ENCODE results near the gene MIB1.

Gene MIB1

DNA sequence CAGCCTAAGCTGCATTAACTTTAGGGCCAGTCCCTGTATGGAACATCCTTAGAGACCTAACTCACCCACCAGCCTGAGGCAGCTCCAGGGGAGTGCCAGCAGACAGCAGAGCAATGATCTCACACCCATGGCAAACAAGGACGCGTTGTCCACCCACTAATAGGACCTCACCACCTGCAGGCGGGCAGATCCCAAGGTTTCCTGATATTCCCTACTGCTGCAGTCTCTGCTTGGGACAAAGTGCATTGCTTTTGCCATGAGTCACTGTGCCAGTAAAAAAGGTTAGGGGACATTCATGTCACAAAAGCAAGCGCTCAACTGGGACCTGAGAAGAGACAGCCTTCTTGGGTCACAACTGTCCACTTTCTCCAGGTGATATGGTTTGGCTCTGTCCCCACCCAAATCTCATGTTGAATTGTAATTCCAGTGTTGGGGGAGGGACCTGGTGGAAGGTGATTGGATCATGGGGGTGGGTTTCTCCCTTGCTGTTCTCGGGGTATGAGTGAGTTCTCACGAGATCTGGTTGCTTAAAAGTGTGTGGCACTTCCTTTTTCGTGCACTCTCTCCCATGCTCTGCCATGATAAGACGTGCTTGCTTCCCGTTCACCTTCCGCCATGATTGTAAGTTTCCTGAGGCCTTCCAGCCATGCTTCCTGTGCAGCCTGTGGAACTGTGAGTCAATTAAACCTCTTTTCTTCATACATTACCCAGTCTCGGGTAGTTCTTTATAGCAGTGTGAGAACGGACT is 160.2 kb downstream of the MIB1 start:
- no peak for DNase-seq

DNA sequence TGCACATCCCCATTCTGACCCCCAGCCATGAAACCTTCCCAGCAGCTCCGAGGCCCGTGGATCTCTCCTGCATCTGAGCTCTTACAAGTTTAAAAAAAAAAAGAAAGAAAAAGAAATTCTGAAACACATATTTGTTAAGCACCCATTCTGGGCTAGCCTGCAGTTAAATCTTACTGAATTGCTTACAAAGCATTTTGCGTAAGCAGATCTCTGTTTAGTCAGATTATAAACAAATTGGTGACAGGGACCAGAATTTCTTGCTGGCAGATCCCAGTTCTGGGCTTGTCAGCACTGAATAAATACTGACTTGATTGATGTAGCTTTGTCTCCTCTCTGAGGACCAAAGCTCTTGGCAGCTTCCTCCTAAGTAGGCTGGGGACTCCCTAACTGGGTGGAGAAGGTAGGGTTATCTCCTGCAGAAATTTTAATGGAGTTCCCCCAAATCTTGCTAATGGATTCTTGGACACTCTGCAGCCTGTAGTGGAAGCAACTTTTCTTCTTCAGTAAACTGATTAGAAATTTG is 160.9 kb downstream of the MIB1 start:
- no peak for DNase-seq

DNA sequence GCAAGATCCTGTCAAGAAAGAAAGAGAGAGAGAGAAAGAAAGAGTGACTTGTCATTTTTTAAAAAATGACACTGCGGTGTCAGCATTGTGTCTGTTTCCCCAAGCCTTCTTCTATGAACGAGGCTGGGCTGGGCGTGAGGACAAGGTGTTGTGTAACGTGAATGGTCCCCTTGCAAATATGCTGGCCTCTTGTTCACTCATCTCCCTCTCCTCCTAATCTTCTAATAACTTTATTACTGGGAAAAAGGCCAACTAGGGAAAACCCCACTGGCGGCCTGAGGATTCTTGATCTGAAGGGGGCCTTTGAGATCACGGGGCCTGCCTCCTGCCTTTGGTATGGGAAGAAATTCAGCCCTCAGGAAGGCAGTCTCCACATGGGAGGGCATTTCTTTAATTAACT is 163.1 kb downstream of the MIB1 start:
- no peak for DNase-seq

DNA sequence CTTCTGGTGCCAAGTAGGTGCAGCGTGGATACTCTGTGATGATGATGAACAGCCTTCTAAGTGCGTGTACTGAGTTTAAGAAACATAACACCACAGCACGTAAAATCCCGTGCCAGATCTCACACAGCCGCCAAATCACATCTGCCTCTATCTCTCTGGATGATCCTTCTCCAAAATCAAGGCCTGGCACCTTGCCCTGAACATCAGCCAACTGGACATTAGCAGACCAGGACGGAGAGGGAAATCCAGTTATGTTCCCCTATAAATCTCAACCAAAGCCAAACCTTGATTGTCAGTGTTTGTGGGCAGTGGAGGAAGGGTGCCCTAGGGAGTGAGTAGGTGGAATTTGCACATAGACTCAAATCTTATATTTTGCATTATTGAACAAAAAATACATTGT is 164.3 kb downstream of the MIB1 start:
- DNase-seq: no peak

DNA sequence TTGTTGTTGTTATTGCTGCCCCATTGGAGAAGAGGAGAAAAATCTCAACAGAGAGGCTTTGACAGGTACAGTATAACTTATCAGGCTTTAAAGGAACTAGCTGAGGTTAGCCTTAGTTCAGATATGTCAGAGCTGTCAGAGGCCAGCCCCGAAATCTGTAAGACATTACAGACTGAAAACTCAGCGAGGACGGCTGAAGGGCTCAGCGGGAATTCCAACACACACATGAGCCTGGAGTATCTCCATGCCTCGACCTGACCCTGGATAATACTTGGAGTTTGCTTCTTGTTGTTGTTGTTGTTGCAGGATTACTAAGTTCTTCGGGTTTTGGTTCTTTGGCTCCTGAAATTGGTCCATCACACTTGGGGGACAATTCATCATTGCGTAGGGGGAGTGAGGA is 166.9 kb downstream of the MIB1 start:
- DNase-seq: no peak

DNA sequence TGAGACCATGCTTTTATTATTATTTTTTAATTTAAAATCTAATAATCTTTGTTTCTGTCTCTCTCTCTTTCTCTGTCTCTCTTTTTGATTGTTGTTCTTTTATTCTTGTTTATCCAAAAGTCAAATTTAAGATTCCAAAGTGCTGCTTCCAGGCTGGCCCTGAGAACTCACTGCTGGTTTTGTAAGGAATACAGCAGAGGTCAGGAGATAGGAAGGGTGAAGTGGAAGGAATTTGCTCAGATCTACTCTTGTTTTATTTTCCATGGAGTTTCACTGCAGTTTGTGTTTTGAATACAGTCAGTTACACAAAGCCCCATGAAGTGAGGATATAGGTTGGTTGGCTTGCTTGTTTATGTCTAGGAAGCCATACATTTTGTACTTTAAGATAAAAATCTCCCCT is 168.1 kb downstream of the MIB1 start:
- DNase-seq: no peak

DNA sequence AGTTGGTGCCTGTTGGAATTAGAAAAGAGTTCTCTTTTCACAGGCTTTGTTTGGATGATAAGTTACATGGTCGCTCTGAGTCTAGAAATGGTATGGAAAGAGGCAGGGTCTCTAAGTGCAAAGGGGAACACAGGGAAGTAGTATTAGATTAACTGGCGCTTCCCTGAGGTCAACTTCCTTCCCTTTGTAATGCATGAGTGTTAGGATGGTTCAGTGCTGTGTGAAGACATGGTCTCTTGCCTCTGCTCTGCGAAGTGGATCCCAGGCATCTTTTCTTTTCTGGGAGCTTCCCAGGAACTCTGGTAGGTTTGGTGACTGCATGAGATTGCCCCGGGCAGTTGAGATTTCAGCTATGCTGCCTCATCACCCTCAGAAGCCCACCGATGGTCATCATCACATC is 170.3 kb downstream of the MIB1 start:
- DNase-seq: no peak

DNA sequence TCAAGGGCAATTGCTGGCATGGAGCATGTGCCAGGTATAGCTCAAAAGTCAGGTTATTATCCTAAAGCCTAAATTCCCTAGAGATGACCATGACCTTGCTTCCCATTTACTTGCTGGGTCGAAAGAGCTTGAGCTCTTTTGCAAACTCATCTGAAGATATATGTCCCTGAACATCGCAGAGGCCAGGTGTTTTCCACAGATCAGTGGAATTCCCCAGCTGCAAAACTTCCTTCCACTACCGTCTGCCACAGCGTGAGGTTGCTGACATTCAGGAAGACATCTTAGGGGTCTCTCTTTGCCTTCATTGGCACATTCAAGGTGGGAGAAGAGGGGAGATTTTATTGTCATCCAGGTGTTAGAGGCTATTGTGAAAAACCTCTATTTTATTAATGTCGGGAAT is 171.0 kb downstream of the MIB1 start:
- DNase-seq: no peak

DNA sequence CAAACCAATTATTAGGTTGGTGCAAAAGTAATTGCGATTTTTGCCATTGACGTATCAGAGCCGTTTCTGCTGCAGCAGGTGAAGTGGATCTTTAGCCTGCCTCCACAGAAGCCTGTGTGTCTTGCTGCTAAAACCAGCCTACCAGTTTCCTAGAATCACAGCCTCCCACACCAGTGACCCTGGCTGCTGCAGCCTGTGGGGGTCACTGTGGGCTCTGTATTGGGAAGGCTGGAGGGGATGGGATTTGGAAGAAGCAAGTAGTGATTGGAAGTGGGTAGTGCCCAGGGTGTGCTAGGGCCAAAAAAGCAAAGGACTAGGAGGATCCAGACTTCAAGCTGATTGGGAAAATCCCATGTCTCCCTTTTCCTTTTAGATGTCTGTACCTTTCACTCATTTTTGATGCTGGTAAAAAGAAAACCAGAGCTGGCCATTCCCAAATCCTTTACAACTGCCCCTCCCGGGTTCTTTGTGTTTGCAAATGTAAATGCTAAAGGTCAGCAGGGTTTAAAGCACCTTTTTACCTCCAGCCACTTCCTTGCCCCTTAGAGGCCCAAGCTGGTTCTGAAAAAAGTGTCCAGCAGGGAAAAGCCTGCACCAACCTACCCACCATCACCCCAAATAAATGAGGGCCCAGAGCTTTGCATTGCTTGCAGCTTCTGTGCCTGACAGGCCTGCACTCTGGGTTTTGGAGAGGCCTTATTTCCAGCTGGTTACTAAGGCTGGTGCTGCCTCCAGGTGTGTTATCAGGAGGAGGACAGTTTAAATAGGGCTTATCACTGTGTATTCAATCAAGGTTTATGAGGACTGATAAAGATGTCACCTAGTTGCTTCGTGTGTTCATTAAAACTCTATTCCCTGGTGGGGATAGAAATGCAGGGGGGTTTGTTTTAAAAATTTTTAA is 172.0 kb downstream of the MIB1 start:
- no peak for DNase-seq

DNA sequence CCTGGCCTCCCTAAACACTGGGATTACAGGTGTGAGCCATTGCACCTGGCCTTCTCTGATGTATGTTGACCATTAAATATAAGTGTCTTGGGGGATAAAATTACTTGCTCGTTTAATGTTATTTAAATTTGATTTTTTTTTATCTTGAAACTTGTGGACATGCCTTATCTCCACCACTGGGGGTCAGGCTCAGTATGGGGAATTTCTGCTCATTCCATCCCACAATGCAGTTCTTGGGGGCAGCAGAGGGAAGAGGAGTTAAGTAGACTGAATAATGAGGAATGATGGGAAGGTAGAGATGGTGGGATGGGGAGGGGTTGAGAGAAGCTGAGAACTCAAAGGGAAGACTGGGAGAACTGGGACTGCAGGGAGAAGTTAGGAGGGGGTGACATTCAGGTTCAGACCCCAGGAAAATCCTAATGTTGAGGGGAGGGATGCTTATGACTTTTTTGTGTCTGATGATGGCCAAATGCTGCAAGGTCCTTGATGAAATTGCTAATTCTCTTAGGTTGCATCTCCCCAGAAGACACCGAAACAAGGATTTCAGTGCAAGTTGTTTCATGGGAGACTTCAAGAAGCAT is 174.2 kb downstream of the MIB1 start:
- DNase-seq: no peak

DNA sequence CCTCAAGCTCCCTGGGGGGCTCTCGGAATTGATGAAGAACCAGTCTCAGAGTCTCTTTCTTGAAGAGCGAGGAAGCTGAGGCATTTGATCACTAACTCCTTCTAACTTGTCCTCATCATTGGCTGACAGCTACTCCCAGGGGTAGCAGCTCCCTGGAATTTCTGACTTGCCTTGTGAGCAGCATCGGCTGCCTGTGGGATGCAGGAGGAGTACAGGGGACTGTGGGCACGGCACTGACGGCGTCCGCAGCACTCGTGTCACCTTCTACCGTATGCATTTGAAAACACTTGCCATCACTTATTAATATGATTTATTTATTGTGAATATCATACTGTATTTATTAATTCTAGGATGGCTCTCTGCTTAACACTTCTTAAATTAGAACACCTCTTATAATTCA is 175.0 kb downstream of the MIB1 start:
- DNase-seq: no peak

DNA sequence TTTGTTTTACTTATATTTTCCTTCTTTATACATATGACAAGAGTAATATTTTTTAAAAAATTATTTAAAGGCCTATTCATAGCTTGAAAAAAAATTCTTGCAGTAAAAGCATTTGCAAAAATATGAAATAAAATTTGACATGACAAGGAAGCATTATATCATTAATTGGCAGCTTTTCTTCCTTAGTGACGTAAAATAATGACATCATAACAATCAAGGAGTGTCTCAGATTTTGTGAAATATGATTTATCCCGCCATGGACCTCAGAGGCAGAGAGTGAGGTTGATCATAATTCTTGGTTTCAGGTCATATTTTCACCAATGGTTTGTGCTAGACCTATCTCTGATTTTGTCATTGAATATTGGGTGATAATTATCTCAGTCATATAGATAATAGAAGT is 176.0 kb downstream of the MIB1 start:
- no peak for DNase-seq

DNA sequence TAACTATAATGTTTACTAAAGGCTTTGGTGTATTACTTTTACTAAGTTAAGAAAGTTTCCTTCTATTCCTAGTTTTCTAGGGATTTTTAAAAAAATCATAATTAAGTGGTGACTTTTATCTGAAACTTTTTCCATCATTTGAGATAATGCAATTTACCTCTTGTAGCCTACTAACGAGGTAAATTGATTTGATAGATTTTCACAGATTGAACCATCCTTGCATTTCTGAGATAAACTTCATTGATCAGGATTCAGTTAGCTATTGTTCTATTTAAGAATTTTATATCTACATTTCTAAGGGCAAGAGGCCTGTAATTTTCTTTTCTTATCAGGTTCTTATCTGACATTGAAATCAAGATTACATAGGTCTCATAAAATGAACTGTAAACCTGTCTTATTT is 178.1 kb downstream of the MIB1 start:
- no peak for DNase-seq

All from activated naive CD4-positive, alpha-beta T cell treated with anti-CD3 and anti-CD28 coated beads, Interleukin-2, amount 50 U/mL, for 16 hours (primary cell).